ENCODE data around the gene CELSR3.

The CELSR3 gene

GRCh38 chr3:48663489-48664312, 1.0 kb upstream of the CELSR3 start:
- no peak overlapping the region for H3K4me3 ChIP-seq (ENCODE audit: low read depth, low read length)
- no peak for TF ChIP-seq MAX (IDR thresholded peaks at IDR 0.05; ENCODE audit: low read depth, low read length)
- TF ChIP-seq CTCF (IDR thresholded peaks at IDR 0.05; ENCODE audit: low read depth, low read length): no peak
- TF ChIP-seq MYC (IDR thresholded peaks at IDR 0.05; ENCODE audit: low read depth, low read length): no peak
- no peak for TF ChIP-seq POLR2A (IDR thresholded peaks at IDR 0.05; ENCODE audit: extremely low read depth, insufficient read length)
- DNase-seq (ENCODE audit: low read depth): no peak

GRCh38 chr3:48662145-48662752, 437 bp downstream of the CELSR3 start:
- no peak for DNase-seq (ENCODE audit: low read depth)
- no peak overlapping the region for H3K4me3 ChIP-seq (ENCODE audit: low read depth, low read length)
- no peak for TF ChIP-seq MYC (IDR thresholded peaks at IDR 0.05; ENCODE audit: low read depth, low read length)
- TF ChIP-seq CTCF (IDR thresholded peaks at IDR 0.05; ENCODE audit: low read depth, low read length): no peak
- TF ChIP-seq MAX (IDR thresholded peaks at IDR 0.05; ENCODE audit: low read depth, low read length): no peak
- no peak for TF ChIP-seq POLR2A (IDR thresholded peaks at IDR 0.05; ENCODE audit: extremely low read depth, insufficient read length)

- peak overlapping the region; percentile 38 for H3K4me3 ChIP-seq (ENCODE audit: low read depth, low read length)
- TF ChIP-seq MAX (IDR thresholded peaks at IDR 0.05; ENCODE audit: low read depth, low read length): peak; percentile 80; the same call in 1 of the 2 replicates
- no peak for TF ChIP-seq CTCF (IDR thresholded peaks at IDR 0.05; ENCODE audit: low read depth, low read length)
- TF ChIP-seq MYC (IDR thresholded peaks at IDR 0.05; ENCODE audit: low read depth, low read length): peak; percentile 51
- peak; percentile 77 for DNase-seq (ENCODE audit: low read depth)
Measured at GRCh38 chr3:48661501-48662144, 1.1 kb downstream of the CELSR3 start.

GRCh38 chr3:48660800-48661400, 1.8 kb downstream of the CELSR3 start:
- peak overlapping the region; percentile 38 for H3K4me3 ChIP-seq (ENCODE audit: low read depth, low read length)
- TF ChIP-seq MYC (IDR thresholded peaks at IDR 0.05; ENCODE audit: low read depth, low read length) (no peak), MAX (IDR thresholded peaks at IDR 0.05; ENCODE audit: low read depth, low read length) (no peak), CTCF (IDR thresholded peaks at IDR 0.05; ENCODE audit: low read depth, low read length) (no peak), POLR2A (IDR thresholded peaks at IDR 0.05; ENCODE audit: extremely low read depth, insufficient read length) (no peak)

GRCh38 chr3:48656841-48657281, 5.8 kb downstream of the CELSR3 start:
- H3K4me3 ChIP-seq (ENCODE audit: low read depth, low read length): no peak overlapping the region
- DNase-seq (ENCODE audit: low read depth): no peak
- TF ChIP-seq MAX (IDR thresholded peaks at IDR 0.05; ENCODE audit: low read depth, low read length) (no peak), MYC (IDR thresholded peaks at IDR 0.05; ENCODE audit: low read depth, low read length) (no peak), CTCF (IDR thresholded peaks at IDR 0.05; ENCODE audit: low read depth, low read length) (no peak), POLR2A (IDR thresholded peaks at IDR 0.05; ENCODE audit: extremely low read depth, insufficient read length) (no peak)

More at GRCh38 chr3:48660800-48661400, 1.8 kb downstream of the CELSR3 start:
- DNase-seq (ENCODE audit: low read depth): no peak

Data from NB4 (cell line).